IPS-15b (cell line): ENCODE measurements around the gene OR8H1.

Source experiments
- H3K27me3 ChIP-seq: one replicate; pipeline ENCODE4 v1.6.1; 2013; ENCODE audit warnings: low read length; ENCODE audit not compliant: control insufficient read depth, insufficient read depth
- H3K36me3 ChIP-seq: one replicate; pipeline ENCODE4 v1.6.1; 2013; ENCODE audit warnings: low read length; ENCODE audit not compliant: control insufficient read depth, insufficient read depth
- H3K4me1 ChIP-seq: one replicate; pipeline ENCODE4 v1.6.1; 2013; ENCODE audit warnings: mild to moderate bottlenecking, low read length; ENCODE audit not compliant: control insufficient read depth, insufficient read depth
- H3K4me3 ChIP-seq: one replicate; pipeline ENCODE4 v1.5.1; 2013; ENCODE audit warnings: low read depth, low read length
- H3K9ac ChIP-seq: one replicate; pipeline ENCODE4 v1.6.1; 2013; ENCODE audit warnings: low read depth, mild to moderate bottlenecking, low read length
- H3K9me3 ChIP-seq: one replicate; pipeline ENCODE4 v1.6.1; 2013; ENCODE audit warnings: mild to moderate bottlenecking, low read length; ENCODE audit not compliant: control insufficient read depth, insufficient read depth

Gene OR8H1

GRCh38 chr11:56292154-56292553 is at the start of gene OR8H1:
Gene OR8H1 (minus strand): TSS chr11:56292254. CDS start chr11:56291062, 1,192 bp downstream.
- no peaks in the 10 kb centered on the region for H3K27me3 ChIP-seq
- H3K9ac ChIP-seq: no peak within 1 kb of the TSS
- H3K36me3 ChIP-seq: no peaks in the 10 kb centered on the region
- H3K9me3 ChIP-seq: no peaks in the 10 kb centered on the region
- H3K4me3 ChIP-seq: no peak within 1 kb of the TSS
- peaks cover 5% of the 10 kb centered on the region for H3K4me1 ChIP-seq

- Histone ChIP-seq H3K9me3 (no peaks in the 10 kb centered on the region), H3K4me1 (no peaks in the 10 kb centered on the region), H3K4me3 (no peak overlapping the region), H3K36me3 (no peaks in the 10 kb centered on the region), H3K9ac (no peak overlapping the region), H3K27me3 (no peaks in the 10 kb centered on the region)
Measured at GRCh38 chr11:56340289-56340688, 48.2 kb upstream of the OR8H1 start.

- Histone ChIP-seq H3K9me3 (no peaks in the 10 kb centered on the region), H3K9ac (no peak overlapping the region), H3K27me3 (no peaks in the 10 kb centered on the region), H3K4me1 (no peaks in the 10 kb centered on the region), H3K4me3 (no peak overlapping the region), H3K36me3 (no peaks in the 10 kb centered on the region)
Measured at GRCh38 chr11:56333156-56333555, 41.1 kb upstream of the OR8H1 start.

- H3K9me3 ChIP-seq: no peaks in the 10 kb centered on the region
- no peaks in the 10 kb centered on the region for H3K36me3 ChIP-seq
- H3K4me3 ChIP-seq: no peak overlapping the region
- H3K27me3 ChIP-seq: no peaks in the 10 kb centered on the region
- no peaks in the 10 kb centered on the region for H3K4me1 ChIP-seq
- H3K9ac ChIP-seq: no peak overlapping the region
Measured at GRCh38 chr11:56331861-56332491, 39.9 kb upstream of the OR8H1 start.

GRCh38 chr11:56314844-56315243 is 22.8 kb upstream of the OR8H1 start, which contains the start of gene OR8K3:
Gene OR8K3 (plus strand): TSS chr11:56315144. CDS start chr11:56318307, 3,163 bp downstream.
- Histone ChIP-seq H3K9me3 (no peaks in the 10 kb centered on the region), H3K9ac (no peak within 1 kb of the TSS)

GRCh38 chr11:56307836-56308235 is 15.8 kb upstream of the OR8H1 start:
- H3K4me3 ChIP-seq: no peak overlapping the region
- no peak overlapping the region for H3K9ac ChIP-seq
- H3K4me1 ChIP-seq: no peaks in the 10 kb centered on the region
- no peaks in the 10 kb centered on the region for H3K9me3 ChIP-seq
- H3K27me3 ChIP-seq: no peaks in the 10 kb centered on the region
- H3K36me3 ChIP-seq: no peaks in the 10 kb centered on the region

More at GRCh38 chr11:56314844-56315243, 22.8 kb upstream of the OR8H1 start, which contains the start of gene OR8K3:
- Histone ChIP-seq H3K27me3 (no peaks in the 10 kb centered on the region), H3K4me1 (no peaks in the 10 kb centered on the region), H3K36me3 (no peaks in the 10 kb centered on the region), H3K4me3 (no peak within 1 kb of the TSS)

- Histone ChIP-seq H3K4me1 (no peaks in the 10 kb centered on the region), H3K36me3 (no peaks in the 10 kb centered on the region), H3K9ac (no peak overlapping the region), H3K27me3 (no peaks in the 10 kb centered on the region), H3K9me3 (no peaks in the 10 kb centered on the region), H3K4me3 (no peak overlapping the region)
Measured at GRCh38 chr11:56296898-56297297, 4.8 kb upstream of the OR8H1 start.

- H3K9ac ChIP-seq: no peak within 1 kb of the TSS
- no peaks in the 10 kb centered on the region for H3K4me1 ChIP-seq
- H3K27me3 ChIP-seq: no peaks in the 10 kb centered on the region
- no peaks in the 10 kb centered on the region for H3K36me3 ChIP-seq
- H3K4me3 ChIP-seq: no peak within 1 kb of the TSS
- no peaks in the 10 kb centered on the region for H3K9me3 ChIP-seq
Measured at GRCh38 chr11:56273854-56274253, 18.2 kb downstream of the OR8H1 start, which contains the start of gene OR5T1. Gene OR5T1 (plus strand): TSS chr11:56274154. CDS start chr11:56275639, 1,485 bp downstream.

- H3K27me3 ChIP-seq: no peaks in the 10 kb centered on the region
- no peak overlapping the region for H3K9ac ChIP-seq
- no peaks in the 10 kb centered on the region for H3K9me3 ChIP-seq
- no peaks in the 10 kb centered on the region for H3K4me1 ChIP-seq
- no peak overlapping the region for H3K4me3 ChIP-seq
- no peaks in the 10 kb centered on the region for H3K36me3 ChIP-seq
Measured at GRCh38 chr11:56271092-56271491, 21.0 kb downstream of the OR8H1 start.

GRCh38 chr11:56251954-56252353 is 40.1 kb downstream of the OR8H1 start, which contains the start of gene OR5T3:
Gene OR5T3 (plus strand): TSS chr11:56252254. CDS start chr11:56252254, 0 bp downstream.
- H3K4me1 ChIP-seq: no peaks in the 10 kb centered on the region
- H3K9me3 ChIP-seq: no peaks in the 10 kb centered on the region
- H3K9ac ChIP-seq: no peak within 1 kb of the TSS
- H3K27me3 ChIP-seq: no peaks in the 10 kb centered on the region
- H3K4me3 ChIP-seq: no peak within 1 kb of the TSS
- no peaks in the 10 kb centered on the region for H3K36me3 ChIP-seq
